Measurements from ENCODE around the gene SSUH2.
"Not testable (repeated sequence)": the region's sequence is repeated elsewhere in the genome, so short reads cannot be mapped to it uniquely, and the experiment has no call there.

Gene SSUH2

GRCh38 chr3:8658306-8659212 is 14.0 kb upstream of the SSUH2 start:
- DNase-seq: peak in 1 of 2 experiments; percentile 20

- no peak for DNase-seq
Observed at GRCh38 chr3:8657804-8658305, 13.3 kb upstream of the SSUH2 start.

- DNase-seq: no peak
Observed at GRCh38 chr3:8656240-8656639, 11.6 kb upstream of the SSUH2 start.

GRCh38 chr3:8655387-8655835 is 10.8 kb upstream of the SSUH2 start:
- DNase-seq: no peak

- not testable (repeated sequence) for DNase-seq
Observed at GRCh38 chr3:8654572-8655329, 10.2 kb upstream of the SSUH2 start.

GRCh38 chr3:8653800-8654408 is 9.3 kb upstream of the SSUH2 start:
- DNase-seq: no peak

GRCh38 chr3:8652324-8652987 is 7.9 kb upstream of the SSUH2 start:
- DNase-seq: no peak

GRCh38 chr3:8651418-8652323 is 7.1 kb upstream of the SSUH2 start:
- DNase-seq: no peak

- no peak for DNase-seq
Observed at GRCh38 chr3:8650583-8651416, 6.2 kb upstream of the SSUH2 start.

GRCh38 chr3:8649757-8650156 is 5.2 kb upstream of the SSUH2 start:
- no peak for DNase-seq

- no peak for DNase-seq
Observed at GRCh38 chr3:8648909-8649741, 4.5 kb upstream of the SSUH2 start.

- DNase-seq: no peak
Observed at GRCh38 chr3:8647137-8647985, 2.8 kb upstream of the SSUH2 start.

- no peak for DNase-seq
Observed at GRCh38 chr3:8646313-8646938, 1.8 kb upstream of the SSUH2 start.

- no peak for DNase-seq
Observed at GRCh38 chr3:8645712-8646111, 1.1 kb upstream of the SSUH2 start.

- no peak for DNase-seq
Observed at GRCh38 chr3:8643693-8644365, 769 bp downstream of the SSUH2 start.

- DNase-seq: no peak
Observed at GRCh38 chr3:8642001-8642400, 2.6 kb downstream of the SSUH2 start.

GRCh38 chr3:8641472-8641871 is 3.1 kb downstream of the SSUH2 start:
- no peak for DNase-seq

- no peak for DNase-seq
Observed at GRCh38 chr3:8640223-8640622, 4.4 kb downstream of the SSUH2 start.

Measured in NCI-H526 (cell line).